ENCODE measurements around the gene MAPKBP1.

DNA sequence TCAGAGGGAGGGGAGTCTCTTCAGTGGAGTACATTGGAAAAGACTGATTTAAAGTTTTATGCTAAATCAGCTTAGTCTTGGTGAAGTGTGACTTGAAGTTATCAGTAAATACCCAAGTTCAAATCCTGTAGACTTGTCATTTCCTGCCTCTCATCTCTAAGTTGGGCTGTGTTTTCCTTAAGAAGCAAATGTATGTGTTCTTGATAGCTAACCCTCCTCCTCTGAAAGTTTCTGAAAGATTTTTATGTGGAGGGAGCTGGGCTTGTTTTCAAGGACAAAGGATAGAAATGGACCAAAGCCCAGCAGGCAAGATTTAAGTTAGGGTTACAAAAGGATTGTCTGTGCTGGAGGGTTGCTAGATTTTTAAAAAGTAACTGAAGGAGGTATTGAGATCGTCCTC lies 4.2 kb downstream of the MAPKBP1 start:
- no peak for TF ChIP-seq NFRKB (IDR thresholded peaks at IDR 0.05)
- no peak for TF ChIP-seq SP1 (IDR thresholded peaks at IDR 0.05)
- TF ChIP-seq ELF4 (IDR thresholded peaks at IDR 0.05), result no peak
- no peak for TF ChIP-seq SUZ12 (IDR thresholded peaks at IDR 0.05)
- no peak for TF ChIP-seq BHLHE40 (IDR thresholded peaks at IDR 0.05; ENCODE audit: borderline replicate concordance)
- TF ChIP-seq FOXM1 (IDR thresholded peaks at IDR 0.05; ENCODE audit: borderline replicate concordance), result no peak
- no peak for TF ChIP-seq TARDBP (IDR thresholded peaks at IDR 0.05)

Data from HEK293T (cell line).